ENCODE results near the gene CTTNBP2. TPM values are rescaled to one million over a fixed set of nuclear protein-coding genes. Genes with fewer than 3 reads are reported as not detected.

Gene CTTNBP2
- total and polyA plus RNA-seq, 12 donors: 1.2 to 6.7 (median 3.9) TPM

- Histone ChIP-seq H3K4me1 (replicated peaks in 1 of 2) (no peaks in the 10 kb centered on the region), H3K9me3 (replicated peaks in 1 of 3) (no peaks in the 10 kb centered on the region), H3K4me3 (no peak overlapping the region), H3K27me3 (no peaks in the 10 kb centered on the region), H3K27ac (no peak overlapping the region), H3K36me3 (replicated peaks in 1 of 2) (no peaks in the 10 kb centered on the region)
- DNase-seq: no peak
- 71 to 84% (median 82%) methylated on average over 3 of the region's 3 CpGs for WGBS, 4 donors
- intact Hi-C loops (cut with DNase I): no loop called here
- TF ChIP-seq CTCF (IDR thresholded peaks at IDR 0.05) (no peak), POLR2A (IDR thresholded peaks at IDR 0.05) (no peak)
Measured at GRCh38 chr7:117664047-117664446, 209.2 kb downstream of the CTTNBP2 start.

GRCh38 chr7:117661328-117661727, 211.9 kb downstream of the CTTNBP2 start:
- H3K27ac ChIP-seq: no peak overlapping the region
- WGBS, 4 donors: 64 to 78% (median 75%) methylated on average over 2 of the region's 2 CpGs
- no peaks in the 10 kb centered on the region for H3K9me3 ChIP-seq (replicated peaks in 1 of 3)
- TF ChIP-seq CTCF (IDR thresholded peaks at IDR 0.05) (no peak), POLR2A (IDR thresholded peaks at IDR 0.05) (no peak)
- H3K4me3 ChIP-seq: no peak overlapping the region
- no peak for DNase-seq
- no peaks in the 10 kb centered on the region for H3K4me1 ChIP-seq (replicated peaks in 1 of 2)
- intact Hi-C loops (cut with DNase I): no loop called here
- no peaks in the 10 kb centered on the region for H3K27me3 ChIP-seq
- H3K36me3 ChIP-seq (replicated peaks in 1 of 2): no peaks in the 10 kb centered on the region

Data from adrenal gland (tissue), 12 donors.